Neutrophil (primary cell): ENCODE data around the gene CAB39.

Source experiments
- H3K27ac ChIP-seq: fragments of 200-600 bp; sonication (generic); 2 replicates; pipeline ENCODE4 v1.5.1; 2016; ENCODE audit warnings: mild to moderate bottlenecking, moderate library complexity
- H3K27me3 ChIP-seq: fragments of 200-600 bp; sonication (generic); 2 replicates; pipeline ENCODE4 v1.6.0; 2016; ENCODE audit warnings: mild to moderate bottlenecking
- H3K36me3 ChIP-seq: fragments of 200-600 bp; sonication (generic); 2 replicates; pipeline ENCODE4 v1.5.1; 2017
- H3K4me1 ChIP-seq, 2 experiments: fragments of 200-600 bp in 1 of 2; sonication (generic) in 1 of 2; 1 replicate in 1 of 2; 2 replicates in 1 of 2; pipeline versions ENCODE4 v1.5.1 to v1.6.1; 2013 to 2016; ENCODE audit warnings: low read depth in 1 of 2, low read length in 1 of 2, mild to moderate bottlenecking in 1 of 2, moderate library complexity in 1 of 2; ENCODE audit not compliant: control insufficient read depth in 1 of 2, insufficient read depth in 1 of 2
- H3K4me3 ChIP-seq, 2 experiments: fragments of 200-600 bp in 1 of 2; sonication (generic) in 1 of 2; 1 replicate in 1 of 2; 2 replicates in 1 of 2; pipeline ENCODE4 v1.5.1; 2013 to 2016; ENCODE audit warnings: low read depth in 1 of 2, low read length in 1 of 2, mild to moderate bottlenecking in 1 of 2, moderate library complexity in 1 of 2
- H3K9me3 ChIP-seq: fragments of 200-600 bp; sonication (generic); 2 replicates; pipeline ENCODE4 v1.5.1; 2016
- CTCF ChIP-seq: fragments of 200-600 bp; sonication (generic); IDR thresholded peaks from 2 replicates; pipeline ENCODE4 v1.5.1; 2016; ENCODE audit warnings: antibody characterized with exemption

CAB39 gene

GRCh38 chr2:230751062-230751461, 38.4 kb downstream of the CAB39 start:
- Histone ChIP-seq H3K4me3 (no peak overlapping the region), H3K27me3 (no peaks in the 10 kb centered on the region), H3K9me3 (no peaks in the 10 kb centered on the region), H3K27ac (peak overlapping the region; percentile 22), H3K4me1 (peaks cover 6 to 7% of the 10 kb centered on the region in 2 experiments), H3K36me3 (peaks cover 13% of the 10 kb centered on the region)
- TF ChIP-seq CTCF, result no peak

DNA sequence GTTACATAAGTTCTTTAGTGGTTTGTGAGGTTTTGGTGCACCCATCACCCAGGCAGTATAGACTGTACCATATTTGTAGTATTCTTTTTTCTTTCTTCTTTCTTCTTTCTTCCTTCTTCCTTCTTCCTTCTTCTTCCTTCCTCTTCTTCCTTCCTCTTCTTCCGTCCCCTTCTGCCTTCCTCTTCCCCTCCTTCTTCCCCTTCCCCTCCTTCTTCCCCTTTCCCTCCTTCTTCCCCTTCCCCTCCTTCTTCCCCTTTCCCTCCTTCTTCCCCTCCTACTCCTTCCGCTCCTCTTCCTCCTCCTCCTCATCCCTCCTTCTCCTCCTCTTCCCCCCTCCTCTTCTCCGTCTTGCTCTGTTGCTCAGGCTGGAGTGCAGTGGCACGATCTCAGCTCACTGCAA, 41.6 kb downstream of the CAB39 start:
- TF ChIP-seq CTCF, result no peak
- H3K27me3 ChIP-seq, result no peaks in the 10 kb centered on the region
- H3K27ac ChIP-seq, result peak overlapping the region; percentile 83
- H3K4me1 ChIP-seq, result peaks cover 37 to 38% of the 10 kb centered on the region in 2 experiments
- no peaks in the 10 kb centered on the region for H3K9me3 ChIP-seq
- no peak overlapping the region for H3K4me3 ChIP-seq
- H3K36me3 ChIP-seq, result peaks cover 6% of the 10 kb centered on the region

- H3K9me3 ChIP-seq, result no peaks in the 10 kb centered on the region
- peaks cover 29% of the 10 kb centered on the region for H3K36me3 ChIP-seq
- TF ChIP-seq CTCF, result no peak
- H3K4me1 ChIP-seq, result peaks cover 52 to 55% of the 10 kb centered on the region in 2 experiments
- H3K27ac ChIP-seq, result peak overlapping the region; percentile 83
- H3K4me3 ChIP-seq, result peak overlapping the region in 1 of 2 experiments; percentile 52
- no peaks in the 10 kb centered on the region for H3K27me3 ChIP-seq
Observed at GRCh38 chr2:230757476-230757875, 44.8 kb downstream of the CAB39 start.

- Histone ChIP-seq H3K27me3 (no peaks in the 10 kb centered on the region), H3K27ac (peak overlapping the region; percentile 83), H3K36me3 (peaks cover 40% of the 10 kb centered on the region), H3K4me3 (peak overlapping the region; percentile 52 to 54), H3K9me3 (no peaks in the 10 kb centered on the region), H3K4me1 (peaks cover 52 to 55% of the 10 kb centered on the region in 2 experiments)
- no peak for TF ChIP-seq CTCF
Observed at GRCh38 chr2:230758566-230759480, 46.2 kb downstream of the CAB39 start.

DNA sequence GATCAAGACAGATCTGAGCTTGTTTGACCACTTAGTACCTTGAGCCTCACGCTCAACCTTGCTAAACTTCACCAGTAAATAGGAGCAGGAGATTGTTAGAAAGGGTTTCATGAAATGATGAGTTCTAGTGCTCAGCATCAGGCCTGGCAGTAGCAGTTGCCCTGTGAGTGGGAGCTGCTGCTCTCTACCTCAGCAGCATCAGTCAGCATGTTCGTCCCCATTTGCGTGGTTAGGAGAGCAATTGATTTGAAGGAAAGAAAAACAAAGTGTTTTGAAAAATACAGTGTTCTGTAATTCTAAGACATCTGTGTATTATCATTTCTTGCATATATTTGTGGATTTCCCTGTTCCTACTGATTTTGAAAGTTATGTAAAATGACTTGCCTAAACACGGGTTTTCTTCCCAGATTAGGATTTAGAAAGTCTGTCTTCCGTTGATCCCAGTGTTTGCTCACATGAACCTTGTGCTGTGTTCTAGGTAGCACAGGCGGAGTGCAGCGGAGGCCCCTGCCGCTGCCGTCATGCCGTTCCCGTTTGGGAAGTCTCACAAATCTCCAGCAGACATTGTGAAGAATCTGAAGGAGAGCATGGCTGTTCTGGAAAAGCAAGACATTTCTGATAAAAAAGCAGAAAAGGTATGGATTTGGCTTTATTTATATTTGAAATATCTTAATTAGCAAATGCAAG, 47.0 kb downstream of the CAB39 start:
- peak overlapping the region; percentile 52 to 54 for H3K4me3 ChIP-seq
- H3K27ac ChIP-seq, result peak overlapping the region; percentile 83
- no peaks in the 10 kb centered on the region for H3K9me3 ChIP-seq
- no peaks in the 10 kb centered on the region for H3K27me3 ChIP-seq
- peaks cover 52 to 55% of the 10 kb centered on the region in 2 experiments for H3K4me1 ChIP-seq
- TF ChIP-seq CTCF, result no peak
- H3K36me3 ChIP-seq, result peaks cover 48% of the 10 kb centered on the region
